ENCODE measurements around the gene EIF5.

The EIF5 gene

GRCh38 chr14:103329401-103330347, 4.4 kb upstream of the EIF5 start:
- peak; percentile 56 for DNase-seq
- in situ Hi-C loops (cut with HindIII; ENCODE audit: low pct_ligation_motif_present, low pct_unique_long_range_greater_than_20kb, low sequenced_read_pairs) = no loop called here

- no peak for DNase-seq
- in situ Hi-C loops (cut with HindIII; ENCODE audit: low pct_ligation_motif_present, low pct_unique_long_range_greater_than_20kb, low sequenced_read_pairs) = no loop called here
Measured at GRCh38 chr14:103330536-103330935, 3.5 kb upstream of the EIF5 start.

- no peak for DNase-seq
- in situ Hi-C loops (cut with HindIII; ENCODE audit: low pct_ligation_motif_present, low pct_unique_long_range_greater_than_20kb, low sequenced_read_pairs) = no loop called here
Measured at GRCh38 chr14:103332143-103332919, 1.7 kb upstream of the EIF5 start.

GRCh38 chr14:103334644-103335622, 896 bp downstream of the EIF5 start:
- DNase-seq = peak; percentile 64
- in situ Hi-C loops (cut with HindIII; ENCODE audit: low pct_ligation_motif_present, low pct_unique_long_range_greater_than_20kb, low sequenced_read_pairs) = no loop called here

- DNase-seq = no peak
- in situ Hi-C loops (cut with HindIII; ENCODE audit: low pct_ligation_motif_present, low pct_unique_long_range_greater_than_20kb, low sequenced_read_pairs) = no loop called here
Measured at GRCh38 chr14:103336191-103336590, 2.2 kb downstream of the EIF5 start.

GRCh38 chr14:103337794-103338193, 3.8 kb downstream of the EIF5 start:
- no peak for DNase-seq
- in situ Hi-C loops (cut with HindIII; ENCODE audit: low pct_ligation_motif_present, low pct_unique_long_range_greater_than_20kb, low sequenced_read_pairs) = no loop called here

- DNase-seq = no peak
- in situ Hi-C loops (cut with HindIII; ENCODE audit: low pct_ligation_motif_present, low pct_unique_long_range_greater_than_20kb, low sequenced_read_pairs) = no loop called here
Measured at GRCh38 chr14:103339561-103339960, 5.5 kb downstream of the EIF5 start.

GRCh38 chr14:103340480-103341212, 6.6 kb downstream of the EIF5 start:
- in situ Hi-C loops (cut with HindIII; ENCODE audit: low pct_ligation_motif_present, low pct_unique_long_range_greater_than_20kb, low sequenced_read_pairs) = no loop called here
- no peak for DNase-seq

GRCh38 chr14:103341250-103342129, 7.5 kb downstream of the EIF5 start:
- in situ Hi-C loops (cut with HindIII; ENCODE audit: low pct_ligation_motif_present, low pct_unique_long_range_greater_than_20kb, low sequenced_read_pairs) = no loop called here
- no peak for DNase-seq

- in situ Hi-C loops (cut with HindIII; ENCODE audit: low pct_ligation_motif_present, low pct_unique_long_range_greater_than_20kb, low sequenced_read_pairs) = no loop called here
- no peak for DNase-seq
Measured at GRCh38 chr14:103343164-103343879, 9.3 kb downstream of the EIF5 start.

- no peak for DNase-seq
- in situ Hi-C loops (cut with HindIII; ENCODE audit: low pct_ligation_motif_present, low pct_unique_long_range_greater_than_20kb, low sequenced_read_pairs) = no loop called here
Measured at GRCh38 chr14:103343905-103344797, 10.1 kb downstream of the EIF5 start.

- DNase-seq = no peak
- in situ Hi-C loops (cut with HindIII; ENCODE audit: low pct_ligation_motif_present, low pct_unique_long_range_greater_than_20kb, low sequenced_read_pairs) = no loop called here
Measured at GRCh38 chr14:103346286-103346685, 12.2 kb downstream of the EIF5 start.

- in situ Hi-C loops (cut with HindIII; ENCODE audit: low pct_ligation_motif_present, low pct_unique_long_range_greater_than_20kb, low sequenced_read_pairs) = no loop called here
- no peak for DNase-seq
Measured at GRCh38 chr14:103347091-103347815, 13.2 kb downstream of the EIF5 start.

GRCh38 chr14:103348154-103348553, 14.1 kb downstream of the EIF5 start:
- no peak for DNase-seq
- in situ Hi-C loops (cut with HindIII; ENCODE audit: low pct_ligation_motif_present, low pct_unique_long_range_greater_than_20kb, low sequenced_read_pairs) = no loop called here

GRCh38 chr14:103349982-103350381, 15.9 kb downstream of the EIF5 start:
- in situ Hi-C loops (cut with HindIII; ENCODE audit: low pct_ligation_motif_present, low pct_unique_long_range_greater_than_20kb, low sequenced_read_pairs) = no loop called here

More at GRCh38 chr14:103349982-103350381, 15.9 kb downstream of the EIF5 start:
- DNase-seq = no peak

Data from ACHN (cell line).